Endothelial cell of umbilical vein (primary cell): ENCODE data around the gene CCN5. TPM values are rescaled to one million over a fixed set of nuclear protein-coding genes. Genes with fewer than 3 reads are reported as not detected.

Experiments used
- BruUV-seq: library from RNA; stranded (reverse); fragments of 400-500 nt; replicated peaks from 2 replicates; lab custom pipeline; 2021; lab: Mats Ljungman, UMichigan
- CTCF ChIA-PET: fragments of 300-600, 350-600 bp; sonication (Branson Sonifier 250); formaldehyde crosslinking; loops from one replicate; lab custom pipeline; 2021; ENCODE audit warnings: antibody characterized with exemption, inconsistent platforms; lab: Charles Lee
- POLR2A ChIA-PET: fragments of 300-600, 350-600 bp; sonication (Branson Sonifier 250); formaldehyde crosslinking; loops from one replicate; lab custom pipeline; 2021; ENCODE audit warnings: antibody characterized with exemption, inconsistent platforms; lab: Charles Lee
- DNase-seq: peaks from one replicate; pipeline ENCODE4 v3.0.0-alpha.2; 2011; ENCODE audit warnings: low read depth, low spot score
- FAIRE-seq: peaks from 2 replicates; lab custom pipeline; 2011; peaks lifted over from hg19 to GRCh38; lab: Jason Lieb, UNC
- H2AFZ ChIP-seq: 2 replicates; pipeline ENCODE4 v1.6.0; 2012; ENCODE audit warnings: low read depth, low read length, control low read depth, inconsistent platforms
- H3K27ac ChIP-seq: 2 replicates; pipeline ENCODE4 v1.5.1; 2011; ENCODE audit warnings: low read depth, mild to moderate bottlenecking, control low read depth, low read length, moderate library complexity; ENCODE audit not compliant: insufficient read depth
- H3K27me3 ChIP-seq, 2 experiments: 2 replicates each; pipeline versions ENCODE4 v1.6.0 to v1.6.1; 2011; ENCODE audit warnings: low read length in 2 of 2, mixed read lengths in 1 of 2; ENCODE audit not compliant: control insufficient read depth in 2 of 2, insufficient read depth in 2 of 2
- H3K36me3 ChIP-seq, 2 experiments: 2 replicates in 1 of 2; 3 replicates in 1 of 2; pipeline ENCODE4 v1.5.1; 2011; ENCODE audit warnings: low read length in 2 of 2, mild to moderate bottlenecking in 1 of 2, moderate library complexity in 1 of 2; ENCODE audit not compliant: control insufficient read depth in 2 of 2, insufficient read depth in 2 of 2; ENCODE audit errors: extremely low read depth in 1 of 2
- H3K4me1 ChIP-seq: 3 replicates; pipeline ENCODE4 v1.5.1; 2011; ENCODE audit warnings: mild to moderate bottlenecking, low read length; ENCODE audit not compliant: control insufficient read depth, insufficient read depth; ENCODE audit errors: extremely low read depth
- H3K4me2 ChIP-seq: 2 replicates; pipeline ENCODE4 v1.6.1; 2011; ENCODE audit warnings: low read length, control low read depth, mixed read lengths; ENCODE audit not compliant: insufficient read depth
- H3K4me3 ChIP-seq, 3 experiments: fragments of 200-600 bp in 1 of 3; sonication (generic), shearing (Covaris generic) in 1 of 3; replicated peaks in 1 of 3; 2 replicates each; pipeline ENCODE4 v1.5.1; 2011 to 2016; ENCODE audit warnings: control low read depth in 3 of 3, low read length in 3 of 3, mild to moderate bottlenecking in 2 of 3, inconsistent platforms in 1 of 3, low read depth in 1 of 3, moderate library complexity in 1 of 3; ENCODE audit not compliant: insufficient read depth in 1 of 3
- H3K79me2 ChIP-seq: 2 replicates; pipeline ENCODE4 v1.6.0; 2012; ENCODE audit warnings: low read length, inconsistent platforms; ENCODE audit not compliant: control insufficient read depth, insufficient read depth
- H3K9ac ChIP-seq: replicated peaks from 2 replicates; pipeline ENCODE3; 2011; ENCODE audit warnings: low read length, control low read depth; ENCODE audit not compliant: insufficient read depth; ENCODE audit errors: extremely low read depth
- H3K9me1 ChIP-seq: replicated peaks from 3 replicates; pipeline ENCODE4 v1.6.0; 2011; ENCODE audit warnings: mild to moderate bottlenecking, low read length; ENCODE audit not compliant: control insufficient read depth, insufficient read depth; ENCODE audit errors: extremely low read depth
- H3K9me3 ChIP-seq: replicated peaks from 2 replicates; pipeline ENCODE4 v1.5.1; 2012; ENCODE audit warnings: low read length, inconsistent platforms; ENCODE audit not compliant: control insufficient read depth, insufficient read depth
- H4K20me1 ChIP-seq: replicated peaks from 2 replicates; pipeline ENCODE3; 2011; ENCODE audit warnings: mild to moderate bottlenecking, low read length; ENCODE audit not compliant: control insufficient read depth, insufficient read depth; ENCODE audit errors: extremely low read depth
- CTCF ChIP-seq, 2 donors: IDR thresholded peaks; 1 replicate in 1 of 2; 2 replicates in 1 of 2; pipeline ENCODE4 v1.5.1; 2011; ENCODE audit warnings: low read length in 2 of 2, mild to moderate bottlenecking in 2 of 2, moderate library complexity in 2 of 2, control low read depth in 1 of 2, inconsistent platforms in 1 of 2, low read depth in 1 of 2; ENCODE audit not compliant: insufficient read depth in 1 of 2; ENCODE audit errors: extremely low read depth in 1 of 2
- EZH2 ChIP-seq: IDR thresholded peaks from 2 replicates; pipeline ENCODE4 v1.6.1; 2012; ENCODE audit warnings: borderline replicate concordance, low read depth, mild to moderate bottlenecking, moderate library complexity, low read length, inconsistent platforms; ENCODE audit not compliant: severe bottlenecking
- FOS ChIP-seq: IDR thresholded peaks from 2 replicates; pipeline ENCODE4 v1.6.1; 2011; ENCODE audit warnings: mild to moderate bottlenecking, low read length, moderate library complexity, borderline replicate concordance; ENCODE audit not compliant: insufficient read depth
- GATA2 ChIP-seq: IDR thresholded peaks from 2 replicates; pipeline ENCODE4 v1.7.0; 2011; ENCODE audit warnings: low read depth, mild to moderate bottlenecking, moderate library complexity, mixed read lengths, low read length; ENCODE audit not compliant: insufficient read length, insufficient read depth
- JUN ChIP-seq: IDR thresholded peaks from 2 replicates; pipeline ENCODE4 v1.6.1; 2011; ENCODE audit warnings: borderline replicate concordance, low read depth; ENCODE audit not compliant: insufficient read length, insufficient read depth
- MAX ChIP-seq: IDR thresholded peaks from 2 replicates; pipeline ENCODE4 v1.6.1; 2011; ENCODE audit not compliant: insufficient read depth, insufficient read length
- MYC ChIP-seq: IDR thresholded peaks from one replicate; pipeline ENCODE4 v1.6.1; 2011; ENCODE audit warnings: mild to moderate bottlenecking, low read depth, low read length
- POLR2A ChIP-seq: IDR thresholded peaks from 2 replicates; pipeline ENCODE4 v1.6.1; 2012; ENCODE audit warnings: low read depth, mild to moderate bottlenecking, control low read depth, low read length
- POLR2AphosphoS5 ChIP-seq: IDR thresholded peaks from 2 replicates; pipeline ENCODE4 v1.6.1; 2012; ENCODE audit warnings: low read depth, mild to moderate bottlenecking, control low read depth, low read length, moderate library complexity; ENCODE audit not compliant: insufficient read depth
- dilution Hi-C: fragments of 300-500 bp; cut with MboI; formaldehyde crosslinking; loops from one replicate; pipeline ENCODE4 v1.15.0; 2019; ENCODE audit warnings: low sequenced_read_pairs; ENCODE audit not compliant: extremely low pct_ligation_motif_present
- intact Hi-C: fragments of 100-400 bp; cut with micrococcal nuclease; formaldehyde crosslinking; loops from one replicate; pipeline ENCODE4 v1.10.0; 2022
- polyA plus RNA-seq, 4 experiments: library from polyadenylated mRNA; depleted of rRNA in 3 of 4; stranded (reverse) in 3 of 4; unstranded in 1 of 4; fragments of >200 nt; gene quantifications; 2 replicates each; pipeline versions ENCODE4 v1.2.1 to v1.2.3, GENCODE V29; 2011 to 2012; ENCODE audit warnings: missing spikeins in 1 of 4
- total RNA-seq: library from RNA; stranded (reverse); gene quantifications from 2 replicates; pipeline ENCODE4 v1.2.3, GENCODE V29; 2021

CCN5 gene
- total and polyA plus RNA-seq, 2 donors (not counting 3 experiments of a cell fraction or from before 2014, with no cell fraction given): 0.03 TPM; not detected in 1

- CTCF ChIA-PET: interaction anchor here (0.8 to 2.1 kb wide), 2 partner anchors 9 to 16 kb away, joined by 3 to 8 read pairs; no protein-coding TSS in a partner anchor
- TF ChIP-seq JUN (no peak), FOS (no peak), POLR2AphosphoS5 (no peak), POLR2A (no peak), EZH2 (no peak), MYC (no peak), CTCF (IDR thresholded peaks at IDR 0.05; ENCODE audit: extremely low read depth in 1 of 2, insufficient read depth in 1 of 2, low read depth in 1 of 2, low read length in 2 of 2) (no peak), MAX (no peak), GATA2 (no peak)
- DNase-seq (no peak), FAIRE-seq (no peak)
- no TSS peak for BruUV-seq
- intact Hi-C loops: no loop called here
- Histone ChIP-seq H2AFZ (no peak overlapping the region), H3K27ac (no peak overlapping the region), H3K4me3 (no peak overlapping the region), H3K9ac (no peak overlapping the region), H3K27me3 (peaks cover 6 to 8% of the 10 kb centered on the region in 2 experiments), H4K20me1 (no peaks in the 10 kb centered on the region), H3K79me2 (no peaks in the 10 kb centered on the region), H3K9me1 (no peaks in the 10 kb centered on the region), H3K36me3 (no peaks in the 10 kb centered on the region), H3K4me1 (no peaks in the 10 kb centered on the region), H3K4me2 (no peak overlapping the region), H3K9me3 (no peaks in the 10 kb centered on the region)
- dilution Hi-C loops: loop anchor here (5.0 kb wide), 1 partner anchor 81 kb away; no protein-coding TSS in a partner anchor
- POLR2A ChIA-PET: no interaction called here
These were observed 41.0 kb downstream of the CCN5 start for GRCh38 chr20:44756011-44756688.
